ENCODE measurements around the gene HIVEP3.

GRCh38 chr1:41710980-41711379 is 207.7 kb downstream of the HIVEP3 start:
- TF ChIP-seq, protein P1, sequence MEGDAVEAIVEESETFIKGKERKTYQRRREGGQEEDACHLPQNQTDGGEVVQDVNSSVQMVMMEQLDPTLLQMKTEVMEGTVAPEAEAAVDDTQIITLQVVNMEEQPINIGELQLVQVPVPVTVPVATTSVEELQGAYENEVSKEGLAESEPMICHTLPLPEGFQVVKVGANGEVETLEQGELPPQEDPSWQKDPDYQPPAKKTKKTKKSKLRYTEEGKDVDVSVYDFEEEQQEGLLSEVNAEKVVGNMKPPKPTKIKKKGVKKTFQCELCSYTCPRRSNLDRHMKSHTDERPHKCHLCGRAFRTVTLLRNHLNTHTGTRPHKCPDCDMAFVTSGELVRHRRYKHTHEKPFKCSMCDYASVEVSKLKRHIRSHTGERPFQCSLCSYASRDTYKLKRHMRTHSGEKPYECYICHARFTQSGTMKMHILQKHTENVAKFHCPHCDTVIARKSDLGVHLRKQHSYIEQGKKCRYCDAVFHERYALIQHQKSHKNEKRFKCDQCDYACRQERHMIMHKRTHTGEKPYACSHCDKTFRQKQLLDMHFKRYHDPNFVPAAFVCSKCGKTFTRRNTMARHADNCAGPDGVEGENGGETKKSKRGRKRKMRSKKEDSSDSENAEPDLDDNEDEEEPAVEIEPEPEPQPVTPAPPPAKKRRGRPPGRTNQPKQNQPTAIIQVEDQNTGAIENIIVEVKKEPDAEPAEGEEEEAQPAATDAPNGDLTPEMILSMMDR (IDR thresholded peaks at IDR 0.05; ENCODE audit: borderline replicate concordance, extremely low read depth, low read length, poor library complexity, severe bottlenecking): no peak
- TF ChIP-seq EZH2 (IDR thresholded peaks at IDR 0.05; ENCODE audit: borderline replicate concordance, low read depth, low read length, severe bottlenecking): no peak

Data from DND-41 (cell line).